CD4-positive, alpha-beta T cell (primary cell): ENCODE data around the gene STK24. TPM values are rescaled to one million over a fixed set of nuclear protein-coding genes. Genes with fewer than 3 reads are reported as not detected.

ENCODE experiments used
- ATAC-seq: fragments of 200-7000 bp; cut with Tn5 transposase; one replicate; pipeline ENCODE4 v1.10.0; 2022; ENCODE audit warnings: mild to moderate bottlenecking; ENCODE audit not compliant: poor library complexity
- CTCF ChIA-PET: fragments of 350-600 bp; sonication (Branson Sonifier 250); formaldehyde crosslinking; loops from one replicate; lab custom pipeline; 2021; ENCODE audit warnings: antibody characterized with exemption, inconsistent platforms; lab: Charles Lee
- POLR2A ChIA-PET: fragments of 350-600 bp; sonication (Branson Sonifier 250); formaldehyde crosslinking; loops from one replicate; lab custom pipeline; 2021; ENCODE audit warnings: antibody characterized with exemption, inconsistent platforms; lab: Charles Lee
- DNase-seq, 14 experiments: peaks; one replicate each; pipeline ENCODE4 v3.0.0-alpha.2; 2013 to 2020; ENCODE audit warnings: mixed read lengths in 2 of 14
- H3K27ac ChIP-seq, 2 donors: one replicate each; pipeline versions ENCODE4 v1.5.1 to v1.7.0; 2013; ENCODE audit warnings: low read length in 2 of 2, low read depth in 1 of 2, mild to moderate bottlenecking in 1 of 2
- H3K27me3 ChIP-seq, 2 experiments: 1 replicate in 1 of 2; 2 replicates in 1 of 2; pipeline versions ENCODE4 v1.6.1 to v1.7.0; 2013; ENCODE audit warnings: low read length in 2 of 2, control low read depth in 1 of 2, mild to moderate bottlenecking in 1 of 2, moderate library complexity in 1 of 2; ENCODE audit not compliant: insufficient read depth in 2 of 2, control insufficient read depth in 1 of 2
- H3K36me3 ChIP-seq: one replicate; pipeline ENCODE4 v1.6.1; 2013; ENCODE audit warnings: low read length, control low read depth; ENCODE audit not compliant: insufficient read depth
- H3K4me1 ChIP-seq: one replicate; pipeline ENCODE4 v1.6.1; 2013; ENCODE audit warnings: low read length, control low read depth; ENCODE audit not compliant: insufficient read depth
- H3K4me3 ChIP-seq: one replicate; pipeline ENCODE4 v1.5.1; 2013; ENCODE audit warnings: mild to moderate bottlenecking, low read length, moderate library complexity
- H3K9me3 ChIP-seq, 2 experiments: 1 replicate in 1 of 2; 2 replicates in 1 of 2; pipeline versions ENCODE4 v1.6.1 to v1.7.0; 2013; ENCODE audit warnings: low read length in 2 of 2, mild to moderate bottlenecking in 2 of 2, control low read depth in 1 of 2, moderate library complexity in 1 of 2; ENCODE audit not compliant: control insufficient read depth in 1 of 2, insufficient read depth in 1 of 2
- H3K27ac Mint-ChIP-seq: one replicate; pipeline ENCODE4 v1.8.0; 2020; ENCODE audit warnings: mixed read lengths
- H3K27me3 Mint-ChIP-seq: one replicate; pipeline ENCODE4 v1.8.0; 2021; ENCODE audit warnings: mixed read lengths
- H3K36me3 Mint-ChIP-seq: one replicate; pipeline ENCODE4 v1.8.0; 2021; ENCODE audit warnings: low read depth, mixed read lengths
- H3K4me1 Mint-ChIP-seq: one replicate; pipeline ENCODE4 v1.8.0; 2021; ENCODE audit warnings: low read depth, mixed read lengths
- H3K4me3 Mint-ChIP-seq: one replicate; pipeline ENCODE4 v1.8.0; 2020; ENCODE audit warnings: mild to moderate bottlenecking, mixed read lengths
- H3K9me3 Mint-ChIP-seq: one replicate; pipeline ENCODE4 v1.8.0; 2020; ENCODE audit warnings: mixed read lengths
- CTCF ChIP-seq: fragments of 200-600 bp; IDR thresholded peaks from one replicate; pipeline ENCODE4 v1.8.0; 2022; ENCODE audit warnings: antibody characterized with exemption, mild to moderate bottlenecking
- intact Hi-C, 2 experiments: fragments of 100-400 bp; cut with DNase I in 1 of 2; cut with micrococcal nuclease in 1 of 2; formaldehyde crosslinking; loops; one replicate each; pipeline versions ENCODE4 v1.15.1 to v1.9.0; 2023 to 2025; cut with DNase I, micrococcal nuclease
- total RNA-seq, 174 experiments: library from RNA in 2 of 174; stranded (reverse) in 2 of 174; gene quantifications; one replicate each; pipeline ENCODE4 v1.2.3 and lab custom pipeline; 2021 to 2026

The STK24 gene
- total RNA-seq, 2 experiments from 2014 or later = 82.3 to 85.2 TPM

- H3K27me3 Mint-ChIP-seq = no peaks in the 10 kb centered on the region
- Histone ChIP-seq H3K4me1 (no peaks in the 10 kb centered on the region), H3K9me3 (no peaks in the 10 kb centered on the region), H3K36me3 (no peaks in the 10 kb centered on the region), H3K27ac (no peak overlapping the region), H3K4me3 (no peak overlapping the region), H3K27me3 (no peaks in the 10 kb centered on the region)
- no peak for TF ChIP-seq CTCF
- H3K4me3 Mint-ChIP-seq = no peak overlapping the region
- ChIA-PET CTCF (interaction anchor here (0.6 kb wide), 1 partner anchor 22 kb away, joined by 3 read pairs; no protein-coding TSS in a partner anchor), POLR2A (no interaction called here)
- intact Hi-C loops = no loop called here
- H3K36me3 Mint-ChIP-seq = no peaks in the 10 kb centered on the region
- H3K9me3 Mint-ChIP-seq = no peaks in the 10 kb centered on the region
- H3K27ac Mint-ChIP-seq = no peak overlapping the region
- DNase-seq (no peak), ATAC-seq (no peak)
- H3K4me1 Mint-ChIP-seq = no peaks in the 10 kb centered on the region
Measured at GRCh38 chr13:98609756-98610155, 32.8 kb upstream of the STK24 start.

GRCh38 chr13:98606296-98606695, 29.4 kb upstream of the STK24 start:
- no peak for DNase-seq
- no peaks in the 10 kb centered on the region for H3K9me3 ChIP-seq
- ChIA-PET CTCF (no interaction called here), POLR2A (no interaction called here)
- H3K36me3 ChIP-seq = no peaks in the 10 kb centered on the region
- Mint-ChIP-seq H3K4me3 (no peak overlapping the region), H3K27ac (no peak overlapping the region), H3K27me3 (no peaks in the 10 kb centered on the region), H3K9me3 (no peaks in the 10 kb centered on the region), H3K36me3 (no peaks in the 10 kb centered on the region), H3K4me1 (no peaks in the 10 kb centered on the region)
- no peak overlapping the region for H3K27ac ChIP-seq
- TF ChIP-seq CTCF = no peak
- H3K4me3 ChIP-seq = no peak overlapping the region
- intact Hi-C loops = no loop called here
- no peaks in the 10 kb centered on the region for H3K4me1 ChIP-seq
- no peaks in the 10 kb centered on the region for H3K27me3 ChIP-seq
- ATAC-seq = no peak

- ChIA-PET POLR2A (no interaction called here), CTCF (no interaction called here)
- Mint-ChIP-seq H3K9me3 (no peaks in the 10 kb centered on the region), H3K36me3 (no peaks in the 10 kb centered on the region), H3K27ac (no peak overlapping the region), H3K4me1 (no peaks in the 10 kb centered on the region), H3K4me3 (no peak overlapping the region), H3K27me3 (no peaks in the 10 kb centered on the region)
- Histone ChIP-seq H3K36me3 (no peaks in the 10 kb centered on the region), H3K27ac (no peak overlapping the region), H3K4me1 (no peaks in the 10 kb centered on the region), H3K27me3 (peaks cover 0 to 2% of the 10 kb centered on the region in 2 experiments), H3K4me3 (no peak overlapping the region), H3K9me3 (no peaks in the 10 kb centered on the region)
- intact Hi-C loops = no loop called here
- no peak for ATAC-seq
- DNase-seq = no peak
- TF ChIP-seq CTCF = no peak
Measured at GRCh38 chr13:98599502-98600328, 22.8 kb upstream of the STK24 start.
